NCI-H1436 (cell line): Measurements from ENCODE around the gene MRPL57.
"Not testable (repeated sequence)": the region's sequence is repeated elsewhere in the genome, so short reads cannot be mapped to it uniquely, and the experiment has no call there.

Experiments
- DNase-seq: peaks from one replicate; lab custom pipeline; 2025; lab: John Stamatoyannopoulos, UW

The MRPL57 gene

DNA sequence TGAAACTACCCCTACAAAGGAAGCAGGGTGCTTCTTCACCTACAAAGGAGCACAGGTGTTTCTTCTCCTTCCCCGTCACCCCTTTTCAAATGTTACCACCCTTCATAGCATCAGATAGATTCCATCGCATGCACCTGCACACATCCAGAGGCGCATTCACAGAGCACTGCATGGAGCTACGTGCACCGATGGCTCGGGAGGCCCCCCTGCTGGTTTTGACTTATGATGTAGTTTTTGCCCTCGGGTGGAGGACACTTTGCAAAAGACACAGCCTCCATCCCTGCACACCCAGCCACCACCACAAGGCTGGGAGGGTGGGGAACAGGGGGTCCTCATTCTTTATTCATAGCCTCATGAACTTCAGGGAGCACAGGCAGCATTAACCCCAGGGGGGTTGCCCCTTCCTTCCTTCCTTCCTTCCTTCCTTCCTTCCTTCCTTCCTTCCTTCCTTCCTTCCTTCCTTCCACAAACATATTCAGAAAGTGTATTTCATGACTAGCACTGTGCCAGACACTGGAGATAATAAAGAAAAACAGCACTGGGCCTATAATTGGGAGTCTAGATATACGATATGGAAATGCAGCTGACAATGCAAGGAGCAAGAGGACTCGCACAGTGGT lies 21.3 kb downstream of the MRPL57 start:
- not testable (repeated sequence) for DNase-seq

DNA sequence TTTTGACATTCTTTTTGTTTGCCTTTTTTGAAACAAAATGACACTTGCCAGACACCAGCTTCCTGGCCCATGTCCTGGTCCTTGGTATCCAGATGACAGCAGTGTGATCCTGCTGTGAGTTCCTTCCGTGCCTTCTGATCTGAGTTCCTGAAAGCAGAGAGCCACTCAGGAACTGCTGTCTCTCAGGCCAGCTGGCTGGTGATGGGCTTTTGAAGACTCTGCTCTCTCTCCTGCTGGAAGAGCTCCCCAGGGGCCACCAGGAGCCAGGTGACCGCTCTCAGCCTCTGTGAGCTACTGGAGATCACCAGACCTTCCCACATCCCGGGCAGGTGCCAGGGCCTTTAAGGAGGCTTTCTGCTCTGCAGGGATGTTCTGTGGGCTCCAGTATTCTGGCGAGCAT lies 21.9 kb downstream of the MRPL57 start:
- DNase-seq, result not testable (repeated sequence)

DNA sequence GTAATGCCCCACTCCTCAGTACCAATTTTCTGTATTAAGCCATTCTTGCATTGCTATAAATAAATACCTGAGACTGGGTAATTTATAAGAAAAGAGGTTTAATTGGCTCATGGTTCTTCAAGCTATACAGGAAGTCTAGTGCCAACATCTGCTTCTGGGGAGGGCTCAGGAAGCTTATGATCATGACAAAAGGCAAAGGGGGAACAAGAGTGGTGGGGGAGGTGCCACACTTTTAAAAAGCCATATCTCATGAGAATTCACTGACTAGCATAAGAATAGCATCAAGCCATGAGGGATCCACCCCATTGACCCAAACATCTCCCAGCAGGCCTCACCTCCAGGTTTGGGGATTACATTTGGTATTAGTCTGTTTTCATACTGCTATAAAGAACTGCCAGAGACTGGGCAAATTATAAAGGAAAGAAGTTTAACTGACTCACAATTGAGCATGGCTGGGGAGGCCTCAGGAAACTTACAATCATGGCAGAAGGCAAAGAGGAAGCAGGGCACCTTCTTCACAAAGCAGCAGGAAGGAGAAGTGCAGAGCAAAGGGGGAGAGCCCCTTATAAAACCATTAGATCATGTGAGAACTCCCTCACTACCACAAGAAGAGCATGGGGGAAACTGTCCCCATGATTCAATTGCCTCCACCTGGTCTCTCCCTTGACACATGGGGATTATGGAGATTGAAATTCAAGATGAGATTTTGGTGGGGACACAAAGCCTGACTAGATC lies 25.2 kb downstream of the MRPL57 start:
- not testable (repeated sequence) for DNase-seq

DNA sequence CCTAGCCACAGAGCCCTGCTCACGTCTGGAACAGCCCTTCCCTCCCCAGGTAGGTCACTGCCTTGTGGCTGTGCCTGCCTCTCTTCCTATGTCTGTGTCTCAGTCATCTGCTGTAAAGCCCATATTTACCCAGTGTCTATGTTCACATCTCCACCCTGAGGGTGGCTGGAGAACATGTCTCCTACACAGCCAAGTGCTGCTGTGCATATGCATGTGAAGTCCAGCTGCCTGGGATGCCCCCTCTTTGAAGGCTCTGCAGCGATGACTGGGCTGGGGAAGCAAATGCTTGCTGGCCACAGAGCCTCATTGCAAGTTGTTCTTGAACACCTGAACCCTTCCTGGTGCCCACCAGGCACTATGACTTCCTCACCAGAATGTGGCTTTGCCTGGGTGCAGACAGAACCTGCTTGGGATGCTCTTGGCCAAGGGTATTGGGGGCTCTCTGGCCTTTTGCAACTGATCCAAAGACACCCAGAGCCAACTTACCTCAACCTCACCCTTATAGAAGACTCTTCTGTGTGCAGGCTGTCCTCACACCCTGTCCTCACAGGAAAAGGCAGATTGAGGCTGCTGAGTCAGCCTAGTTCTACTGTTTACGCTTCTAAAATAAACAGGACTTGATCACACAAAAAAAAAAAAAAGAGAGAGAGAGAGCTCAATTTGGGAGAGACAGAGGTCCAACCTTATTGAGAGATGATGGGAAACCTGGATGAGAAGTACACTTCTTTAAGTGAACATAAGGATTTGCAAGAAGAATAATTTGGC lies 26.5 kb downstream of the MRPL57 start:
- no peak for DNase-seq

DNA sequence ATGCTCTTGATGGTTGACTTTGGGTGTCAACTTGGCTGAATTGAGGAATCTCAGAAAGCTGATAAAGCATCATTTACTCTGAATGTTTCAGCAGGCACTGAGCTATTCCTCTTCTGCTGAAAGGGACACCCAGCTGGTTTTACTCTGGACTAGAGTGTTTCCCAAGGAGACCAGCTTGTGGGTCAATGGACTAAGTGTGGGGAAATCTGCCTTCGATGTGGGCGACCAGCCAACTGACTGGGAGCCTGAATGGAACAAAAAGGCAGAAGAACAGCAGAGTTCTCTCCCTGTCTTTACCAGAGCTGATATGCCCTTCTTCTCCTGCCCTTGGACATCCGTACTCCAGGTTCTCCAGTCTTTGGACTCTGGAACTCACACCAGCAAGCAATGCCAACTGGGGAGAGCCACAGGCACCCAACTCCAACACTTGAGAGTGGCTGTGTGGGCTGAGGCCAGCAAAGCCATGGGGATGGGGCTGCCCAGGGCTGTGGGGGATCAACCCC lies 32.2 kb downstream of the MRPL57 start:
- no peak for DNase-seq

DNA sequence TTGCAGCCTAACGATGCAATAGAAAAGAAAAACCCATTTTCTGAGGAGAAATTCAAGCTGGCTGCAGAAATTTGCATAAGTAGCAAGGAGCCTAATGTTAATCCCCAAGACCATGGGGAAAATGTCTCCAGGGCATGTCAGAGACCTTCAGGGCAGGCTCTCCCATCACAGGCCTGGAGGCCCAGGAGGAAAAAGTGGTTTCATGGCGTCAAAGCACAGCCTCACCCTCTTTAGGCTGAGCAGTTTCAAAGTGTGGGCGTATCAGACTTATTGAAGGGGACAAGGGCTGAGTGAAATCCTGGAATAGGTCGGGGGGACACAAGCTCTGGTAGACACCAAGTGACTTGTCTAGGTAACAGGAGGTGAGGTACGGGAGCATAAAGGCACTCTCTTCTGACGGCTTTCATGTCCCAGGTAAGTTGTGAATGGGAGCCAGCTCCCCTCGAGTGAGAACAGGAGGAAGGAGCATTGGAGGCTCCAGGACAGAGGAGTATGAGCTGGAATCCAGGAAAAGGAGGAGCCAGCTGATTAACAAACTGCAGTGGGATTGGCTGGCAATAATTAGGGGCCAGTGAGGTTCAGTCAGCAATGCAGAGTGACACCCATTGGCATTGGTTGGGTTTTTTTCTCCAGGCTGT lies 35.8 kb downstream of the MRPL57 start:
- DNase-seq, result no peak

DNA sequence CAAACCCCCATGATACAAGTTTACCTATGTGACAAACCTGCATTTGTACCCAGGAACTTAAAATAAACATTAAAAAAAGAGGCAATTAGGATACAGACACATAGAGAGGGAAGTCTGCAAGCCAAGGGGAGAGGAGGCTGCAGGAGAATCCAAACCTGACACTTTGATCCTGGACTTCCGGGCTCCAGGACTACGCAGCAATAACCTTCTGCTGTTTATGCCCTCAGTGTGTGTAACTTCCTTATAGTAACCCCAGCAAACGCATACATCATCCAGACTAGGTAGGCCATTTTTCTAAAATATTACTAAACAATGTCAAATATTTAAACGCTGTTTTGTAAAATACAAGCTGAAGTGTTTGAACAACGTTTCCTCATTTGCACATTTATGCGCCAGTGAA lies 39.0 kb downstream of the MRPL57 start:
- not testable (repeated sequence) for DNase-seq

DNA sequence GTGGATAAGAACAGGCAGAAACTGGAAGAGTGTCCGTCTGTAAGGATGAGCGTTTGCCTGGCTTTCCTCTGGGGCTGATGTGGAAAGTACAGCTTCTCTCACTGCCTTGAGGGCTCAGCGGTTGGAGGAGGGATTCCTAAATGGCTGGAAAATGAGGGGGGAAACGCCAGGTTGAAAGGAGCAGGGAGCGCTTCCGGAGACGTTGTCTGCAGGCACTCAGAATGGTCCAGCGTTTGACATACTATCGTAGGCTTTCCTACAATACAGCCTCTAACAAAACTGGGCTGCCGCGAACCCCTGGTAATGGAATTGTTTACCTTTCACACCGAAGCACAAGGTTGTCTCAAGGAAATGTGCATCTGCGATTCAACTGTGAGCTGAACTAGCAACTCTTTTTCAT lies 39.9 kb downstream of the MRPL57 start:
- no peak for DNase-seq

DNA sequence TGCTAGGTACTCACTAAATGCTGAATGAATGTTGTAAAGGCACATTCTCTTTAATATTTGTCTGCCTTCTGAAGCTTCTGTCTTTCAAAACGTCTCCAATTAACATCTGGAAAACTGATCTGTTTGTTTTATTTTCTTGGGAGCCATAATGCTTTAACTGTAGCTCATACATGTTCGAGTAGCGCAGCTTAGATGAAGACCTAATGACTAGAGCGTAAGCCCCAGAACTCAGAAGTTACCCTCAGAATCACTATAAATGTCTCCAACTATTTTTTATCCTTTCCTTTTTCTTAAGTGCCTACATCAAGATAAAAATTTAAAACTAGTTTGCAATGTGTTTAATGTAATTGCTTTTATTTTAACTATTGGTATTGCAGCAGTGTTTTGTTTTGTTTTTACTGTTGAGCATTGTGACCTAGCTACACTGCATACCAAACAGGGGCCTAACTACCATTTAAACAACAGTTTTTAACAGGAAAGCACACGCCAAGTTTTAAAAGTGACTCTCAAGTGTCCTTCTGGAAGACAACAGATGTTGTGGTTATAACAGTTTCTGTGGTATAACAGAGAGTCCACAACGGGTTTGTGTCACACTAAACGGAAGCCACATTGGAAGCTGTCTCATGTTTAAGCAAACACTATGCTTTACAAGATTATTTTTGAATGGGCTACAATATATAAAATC lies 42.0 kb downstream of the MRPL57 start:
- no peak for DNase-seq

DNA sequence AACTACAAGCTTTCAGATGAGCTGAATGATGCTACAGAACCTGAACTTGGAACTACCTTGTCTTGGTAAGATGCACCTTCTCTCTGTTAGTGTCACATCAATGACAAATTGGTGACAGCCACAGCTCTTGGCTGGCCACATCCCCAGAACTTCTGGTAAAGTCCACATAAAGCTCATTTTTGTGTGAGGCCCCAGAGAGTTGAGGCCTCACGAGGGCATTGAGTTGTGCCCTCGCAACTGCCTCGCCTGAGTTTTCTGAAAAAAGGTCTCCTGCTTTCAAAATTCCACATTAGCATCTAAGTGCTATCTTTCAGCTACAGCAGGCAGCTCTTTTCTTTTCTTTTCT lies 42.6 kb downstream of the MRPL57 start:
- DNase-seq, result no peak

DNA sequence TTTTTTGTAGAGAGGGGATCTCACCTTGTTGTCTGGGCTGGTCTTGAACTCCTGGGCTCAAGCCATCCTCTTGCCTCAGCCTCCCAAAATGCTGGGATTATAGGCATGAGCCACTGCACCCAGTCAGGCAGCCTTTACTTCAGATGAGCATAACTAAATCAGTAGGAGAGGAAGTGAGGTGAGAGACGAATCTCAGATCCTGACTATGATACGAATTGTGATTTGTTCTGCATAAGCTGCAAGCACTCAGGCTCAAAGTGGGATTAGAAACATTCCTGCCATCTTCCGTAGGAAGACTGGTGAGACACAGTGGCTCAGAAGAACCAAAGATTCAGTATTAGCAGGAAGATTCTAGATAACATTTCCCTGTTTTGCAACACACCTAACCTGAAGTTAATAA lies 43.3 kb downstream of the MRPL57 start:
- not testable (repeated sequence) for DNase-seq

DNA sequence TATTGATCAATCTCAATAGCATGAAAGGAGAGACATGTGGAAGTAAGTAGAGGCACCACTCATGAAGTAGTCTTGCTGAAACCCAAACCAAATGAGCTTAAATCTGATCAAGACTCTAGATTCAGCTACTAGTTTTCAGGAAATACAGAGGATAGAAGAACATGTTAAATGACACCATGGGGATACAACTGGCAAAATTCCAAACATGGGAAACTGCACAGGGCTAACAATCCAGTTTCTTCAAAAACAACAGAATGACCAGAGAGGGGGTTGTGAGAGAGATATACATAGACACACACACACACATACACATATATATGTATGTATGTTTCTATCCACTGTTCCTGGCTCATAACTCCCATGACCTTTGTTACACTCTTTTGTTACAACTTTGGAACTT lies 44.8 kb downstream of the MRPL57 start:
- DNase-seq, result no peak

DNA sequence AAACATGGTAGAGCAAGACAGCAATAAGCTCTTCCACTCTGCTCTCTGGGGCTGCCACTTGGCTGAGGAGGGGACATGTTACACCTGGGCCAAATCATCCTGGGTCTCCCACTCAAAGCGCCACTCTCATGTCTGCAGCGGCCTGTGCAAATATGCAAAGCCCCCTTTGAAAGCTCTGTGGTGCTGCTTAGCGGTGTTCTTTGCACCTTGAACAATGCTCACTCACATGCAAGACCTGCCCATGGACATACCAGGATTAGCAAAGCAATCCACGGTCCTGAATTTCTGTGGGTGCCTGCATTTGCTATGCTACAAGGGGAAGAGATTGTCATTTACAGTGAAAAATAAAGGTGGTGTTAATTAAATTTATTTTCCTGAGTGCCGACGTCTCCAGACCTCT lies 48.6 kb downstream of the MRPL57 start:
- no peak for DNase-seq

DNA sequence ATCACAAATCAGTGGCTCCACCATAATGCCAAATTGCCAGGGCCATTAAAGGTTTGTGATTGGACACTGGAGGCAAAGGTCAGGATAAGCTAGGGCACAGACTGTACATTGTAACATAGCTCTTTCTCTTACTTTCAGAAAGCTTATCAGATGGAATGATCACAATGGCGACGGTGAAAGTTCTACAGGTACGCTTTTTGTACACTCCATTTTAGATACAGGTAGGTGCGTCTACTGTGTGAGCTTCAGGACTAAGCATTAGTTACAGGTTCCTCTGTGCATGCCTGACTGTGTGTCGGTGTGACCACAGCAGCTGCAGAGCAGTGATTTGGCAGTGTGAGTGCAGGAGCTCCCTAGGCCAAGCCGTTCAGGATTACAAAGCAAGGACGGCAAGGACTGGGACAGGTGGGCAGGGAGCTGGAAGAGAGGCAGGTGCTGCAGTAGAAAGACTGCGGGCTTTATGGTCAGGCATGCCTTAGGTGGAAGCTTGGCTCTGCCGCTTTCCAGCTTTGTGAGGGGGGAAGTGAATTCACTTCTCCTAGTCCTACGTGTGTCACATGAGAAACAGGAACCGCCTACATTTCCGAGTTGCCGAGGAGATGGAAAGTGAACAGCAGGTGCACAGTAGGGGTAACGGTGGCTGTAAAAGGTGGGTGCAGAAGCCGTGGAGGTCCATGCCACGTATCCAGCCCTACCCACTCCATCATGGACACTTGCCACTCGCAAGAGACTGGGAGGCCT lies 49.6 kb downstream of the MRPL57 start:
- DNase-seq, result no peak

DNA sequence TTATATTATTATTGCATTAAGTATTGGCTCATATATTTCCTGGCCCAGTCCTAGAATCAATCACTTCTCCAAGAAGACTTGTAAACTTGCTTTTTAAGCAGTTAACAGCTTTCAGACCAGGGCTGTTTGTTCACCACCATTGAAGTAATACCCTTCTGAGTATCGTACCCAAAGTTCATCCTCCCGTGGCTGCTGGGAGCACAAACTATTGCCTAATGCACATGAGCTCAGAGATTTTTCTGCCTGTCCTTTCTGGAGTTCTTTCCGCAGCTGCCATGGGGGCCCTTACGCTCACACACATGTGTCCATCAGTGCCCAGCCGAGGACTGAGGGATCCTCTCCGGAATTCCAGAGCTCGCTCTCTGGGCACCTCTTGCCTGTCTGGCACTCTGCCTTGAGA lies 51.5 kb downstream of the MRPL57 start:
- no peak for DNase-seq
